Measurements from ENCODE around the gene HES2.
A peak's percentile ranks its signal among the peaks of the same experiment; 100 is the strongest.
"Not testable (repeated sequence)": the region's sequence is repeated elsewhere in the genome, so short reads cannot be mapped to it uniquely, and the experiment has no call there.

Gene HES2

GRCh38 chr1:6435129-6435528 lies 15.4 kb upstream of the HES2 start:
- DNase-seq, result no peak

DNA sequence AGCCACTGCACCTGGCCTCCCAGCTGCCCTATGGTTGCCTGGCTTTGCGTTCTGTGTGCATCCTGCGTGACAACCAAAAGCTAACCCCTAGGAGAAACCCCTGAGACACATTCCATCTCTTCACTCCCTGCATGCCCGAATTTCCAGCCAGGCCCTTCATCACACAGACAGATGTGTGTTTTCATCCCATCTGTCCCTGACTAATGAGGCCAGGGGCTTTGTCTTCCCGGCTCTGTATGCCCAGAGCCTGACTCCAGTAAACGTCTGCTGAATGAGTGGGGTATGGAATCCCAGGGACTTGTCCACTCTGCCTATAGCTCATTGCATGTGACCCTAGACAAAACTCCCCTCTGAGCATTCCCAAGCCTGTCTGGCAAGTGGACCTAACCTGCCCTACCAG lies 14.5 kb upstream of the HES2 start:
- DNase-seq, result no peak

DNA sequence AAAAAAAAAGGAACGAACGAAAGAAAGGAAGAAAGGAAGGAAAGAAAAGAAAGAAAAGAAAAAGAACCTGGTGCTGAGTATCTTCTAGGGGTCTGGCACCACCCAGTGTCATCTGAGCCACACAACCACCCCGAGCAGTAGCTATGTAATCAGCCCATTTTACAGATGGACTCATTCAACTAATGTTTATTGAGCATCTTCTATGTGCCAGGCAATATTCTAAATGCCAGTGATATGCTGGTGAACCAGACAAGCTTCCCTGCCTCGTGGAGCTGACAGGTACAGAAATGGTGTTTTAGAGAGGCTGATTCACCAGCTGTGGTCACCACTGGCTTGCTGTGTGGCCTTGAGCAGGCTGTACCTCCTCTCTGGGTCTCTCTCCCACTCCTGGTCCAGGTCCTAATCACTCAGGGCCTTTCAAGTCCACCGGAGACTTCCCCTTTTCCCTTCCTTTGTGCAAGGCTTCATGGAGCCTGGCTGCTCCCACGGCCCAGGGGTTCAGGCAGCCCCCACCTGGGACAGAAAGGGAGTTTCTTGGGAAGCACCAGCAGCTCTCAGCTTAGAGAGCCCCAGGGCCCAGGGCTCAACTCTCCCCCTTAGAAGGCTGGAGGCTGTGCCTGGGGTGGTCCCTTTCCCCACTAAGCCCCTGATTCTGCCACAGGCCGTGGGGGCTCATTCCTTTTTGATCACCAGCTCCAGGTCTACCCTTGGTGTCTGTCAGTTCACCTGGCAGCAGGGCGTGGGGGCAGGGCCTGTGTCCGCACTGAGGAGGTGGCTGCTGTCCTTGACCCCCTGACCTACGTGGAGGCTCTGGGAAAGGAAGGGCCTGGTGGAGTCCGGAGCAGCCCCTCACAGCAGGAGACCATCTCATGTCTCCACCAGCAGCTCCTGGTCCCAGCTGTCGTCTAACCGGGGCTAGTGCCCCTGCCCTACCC lies 12.2 kb upstream of the HES2 start:
- not testable (repeated sequence) for DNase-seq

DNA sequence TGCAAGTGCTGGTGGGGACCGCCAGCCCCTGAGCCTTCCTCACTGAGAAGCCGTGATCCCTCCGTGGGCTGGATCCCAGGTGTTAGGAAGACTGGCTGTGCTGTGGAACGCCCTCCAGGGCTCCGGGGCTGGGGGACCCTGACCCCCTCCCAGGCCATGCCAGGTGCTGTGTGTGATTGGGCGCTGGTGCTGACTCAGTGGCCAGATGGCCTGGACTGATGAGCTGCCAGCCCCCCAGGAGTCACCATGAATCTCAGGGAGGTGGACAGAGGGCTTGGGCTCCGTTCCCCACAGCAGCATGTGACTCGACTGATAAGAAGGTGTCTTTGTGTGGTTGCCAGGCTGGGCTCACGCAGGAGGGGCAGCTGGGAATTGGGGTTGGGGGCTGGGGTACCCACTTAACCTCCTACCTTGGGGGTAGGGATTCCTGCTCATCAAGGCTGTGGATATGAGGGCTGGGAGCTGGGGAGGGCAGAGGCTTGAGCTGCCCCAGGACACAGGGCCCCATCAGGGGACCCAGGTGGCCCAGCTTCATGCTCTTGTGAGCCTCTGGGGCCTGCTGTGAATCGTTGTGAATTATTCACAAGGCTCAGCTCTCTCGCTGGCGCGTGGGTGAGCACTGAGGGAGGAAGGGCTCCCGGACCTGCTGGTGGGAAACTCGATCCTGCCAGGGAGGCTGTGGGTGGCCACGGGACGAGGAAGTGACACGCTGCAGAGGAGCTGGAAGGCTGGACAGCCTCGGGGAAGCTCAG lies 10.1 kb upstream of the HES2 start:
- not testable (repeated sequence) for DNase-seq

DNA sequence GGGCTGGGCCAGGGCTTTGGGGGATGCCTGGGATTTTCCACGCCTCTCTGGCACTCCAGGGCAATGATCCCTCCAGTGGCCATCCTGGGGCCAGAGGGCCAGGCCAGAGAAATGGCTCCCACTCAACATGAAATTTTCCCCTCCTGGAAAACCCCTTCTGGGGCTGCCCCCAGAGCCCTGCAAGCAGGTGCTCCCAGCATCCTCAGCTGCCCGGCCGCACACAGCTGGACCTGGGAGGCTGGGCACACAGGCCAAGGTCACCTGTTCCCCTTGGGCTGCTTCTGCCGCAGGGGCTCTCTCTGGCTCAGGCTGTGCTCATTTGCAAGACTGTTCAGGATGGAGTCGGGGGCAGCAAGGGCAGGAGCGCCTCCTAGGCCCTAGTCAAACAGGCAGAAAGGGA lies 8.7 kb upstream of the HES2 start:
- not testable (repeated sequence) for DNase-seq

DNA sequence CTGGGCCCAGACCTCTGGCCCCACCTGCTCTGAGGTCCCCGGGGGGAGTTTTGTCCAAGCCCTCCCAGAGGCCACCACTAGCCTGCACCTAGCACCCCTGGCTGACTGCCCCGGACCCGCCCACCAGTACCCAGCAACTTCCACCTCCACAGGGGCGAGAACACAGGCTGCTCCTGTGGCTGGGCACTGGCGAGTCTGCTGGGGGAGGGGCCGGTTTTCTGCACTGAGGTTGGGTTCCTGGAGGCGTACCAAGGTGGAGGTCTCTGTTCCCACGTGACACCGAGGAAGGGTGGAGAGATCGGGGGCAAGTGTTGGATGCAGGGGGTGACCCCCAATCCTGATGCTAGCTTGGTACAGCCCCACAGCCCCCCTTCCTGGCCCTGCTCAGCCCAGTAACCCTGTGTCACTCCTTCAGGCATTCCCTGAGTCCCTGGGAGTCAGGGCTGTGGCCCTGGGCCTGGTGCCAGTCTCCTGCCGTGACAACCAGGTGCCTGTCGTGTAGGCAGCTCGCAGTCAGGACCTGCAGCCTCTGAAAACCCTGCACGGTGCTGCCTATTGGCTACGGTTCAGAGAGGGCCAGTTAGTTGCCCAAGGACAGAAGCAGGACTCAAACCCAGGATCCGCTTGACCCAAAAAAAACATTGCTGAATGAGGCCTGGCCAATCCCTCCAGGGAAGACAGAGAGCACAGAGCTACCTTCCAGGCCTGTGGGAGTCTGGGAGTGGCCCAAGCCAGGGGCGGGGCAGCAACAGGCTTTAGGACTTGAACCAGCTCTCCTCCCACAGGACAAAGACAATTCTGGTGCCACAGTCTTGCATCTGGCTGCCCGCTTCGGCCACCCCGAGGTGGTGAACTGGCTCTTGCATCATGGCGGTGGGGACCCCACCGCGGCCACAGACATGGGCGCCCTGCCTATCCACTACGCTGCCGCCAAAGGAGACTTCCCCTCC lies 8.0 kb upstream of the HES2 start:
- DNase-seq, result no peak

DNA sequence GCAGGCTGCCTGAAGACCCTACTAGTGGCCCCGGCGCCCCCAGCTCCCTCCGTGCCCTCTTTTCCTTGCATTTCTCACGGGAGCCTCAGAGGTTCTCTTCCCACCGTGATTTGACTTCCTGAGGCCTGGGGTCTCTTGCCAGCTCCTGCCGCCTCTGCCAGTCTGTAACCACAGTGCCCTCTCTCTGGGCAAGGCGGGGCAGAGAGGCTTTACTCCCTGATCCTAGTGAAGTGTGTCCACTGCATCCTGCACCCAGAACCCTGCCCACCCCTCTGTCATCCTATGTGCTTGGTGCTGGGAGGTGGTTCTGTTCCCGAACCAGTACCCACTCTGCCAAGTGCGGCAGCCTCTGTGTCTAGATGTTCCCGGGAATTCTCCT lies 7.2 kb upstream of the HES2 start:
- DNase-seq, result no peak

DNA sequence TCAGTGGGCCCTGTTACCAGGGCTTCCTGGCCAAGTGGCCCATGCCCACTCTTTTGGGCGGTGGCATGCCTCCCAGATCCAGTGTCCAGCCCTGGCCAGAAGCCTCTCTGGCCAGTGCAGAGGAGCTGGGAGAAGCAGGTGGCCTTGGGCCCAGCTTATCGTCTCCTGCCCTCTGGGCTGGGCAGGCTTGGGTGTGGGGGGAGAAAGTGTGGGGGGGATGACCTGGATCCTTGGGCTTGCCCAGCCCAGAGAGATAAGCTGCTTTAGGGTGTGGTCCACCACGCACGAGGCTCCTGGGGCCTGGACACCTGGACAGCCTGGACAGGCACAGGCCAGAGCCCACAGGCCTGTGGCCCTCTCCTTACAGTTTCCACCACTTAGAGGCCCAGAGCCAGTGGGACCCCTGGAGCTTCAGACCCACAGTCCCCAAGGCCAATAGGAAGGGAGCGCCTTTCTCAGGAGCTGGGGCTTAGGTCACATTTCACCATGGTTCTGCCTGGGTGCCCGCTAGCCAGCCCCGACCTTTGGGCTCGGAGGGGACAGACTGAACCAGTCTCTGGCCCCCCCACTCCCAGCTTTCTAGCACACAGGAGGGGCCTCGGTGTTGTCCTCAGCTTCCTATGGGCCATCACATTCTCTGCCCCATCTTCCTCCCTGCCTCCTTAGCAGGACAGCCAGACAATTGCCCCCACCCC lies 6.7 kb upstream of the HES2 start:
- DNase-seq, result no peak

- no peak for DNase-seq
Measured at GRCh38 chr1:6425658-6426057, 5.9 kb upstream of the HES2 start.

- no peak for DNase-seq
Measured at GRCh38 chr1:6424619-6425593, 5.2 kb upstream of the HES2 start, which contains the start of gene ESPN. Gene ESPN, plus strand, starts transcription at chr1:6424776. Its CDS starts 180 bp downstream, at chr1:6424956.

DNA sequence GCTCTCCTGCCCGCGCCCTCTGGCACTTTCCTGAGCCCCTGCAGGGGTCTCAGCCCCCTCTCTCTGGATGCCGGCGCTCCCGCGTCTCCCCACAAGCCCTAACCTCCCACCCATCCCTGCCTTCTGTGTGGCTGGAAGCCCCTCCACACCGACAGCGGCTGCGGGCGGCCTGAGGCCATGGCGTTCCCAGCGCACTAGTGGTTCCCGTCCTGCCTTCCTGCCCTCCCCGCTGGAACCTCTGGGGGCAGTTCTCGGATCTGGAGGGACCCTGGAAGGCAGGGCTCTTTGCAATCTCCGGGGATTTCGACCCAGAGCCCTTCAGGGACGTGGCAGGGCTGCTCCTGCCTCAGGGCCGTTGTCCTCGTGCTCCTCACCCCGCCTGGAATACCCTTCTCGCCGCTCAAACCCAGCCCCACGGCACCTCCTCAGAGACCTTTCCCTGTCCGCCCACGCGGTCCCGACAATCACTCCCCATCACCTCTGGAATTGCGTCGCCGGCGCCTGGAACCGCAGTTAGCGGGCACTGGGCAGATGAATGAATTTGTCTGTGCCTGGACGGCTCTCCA lies 4.4 kb upstream of the HES2 start:
- no peak for DNase-seq

DNA sequence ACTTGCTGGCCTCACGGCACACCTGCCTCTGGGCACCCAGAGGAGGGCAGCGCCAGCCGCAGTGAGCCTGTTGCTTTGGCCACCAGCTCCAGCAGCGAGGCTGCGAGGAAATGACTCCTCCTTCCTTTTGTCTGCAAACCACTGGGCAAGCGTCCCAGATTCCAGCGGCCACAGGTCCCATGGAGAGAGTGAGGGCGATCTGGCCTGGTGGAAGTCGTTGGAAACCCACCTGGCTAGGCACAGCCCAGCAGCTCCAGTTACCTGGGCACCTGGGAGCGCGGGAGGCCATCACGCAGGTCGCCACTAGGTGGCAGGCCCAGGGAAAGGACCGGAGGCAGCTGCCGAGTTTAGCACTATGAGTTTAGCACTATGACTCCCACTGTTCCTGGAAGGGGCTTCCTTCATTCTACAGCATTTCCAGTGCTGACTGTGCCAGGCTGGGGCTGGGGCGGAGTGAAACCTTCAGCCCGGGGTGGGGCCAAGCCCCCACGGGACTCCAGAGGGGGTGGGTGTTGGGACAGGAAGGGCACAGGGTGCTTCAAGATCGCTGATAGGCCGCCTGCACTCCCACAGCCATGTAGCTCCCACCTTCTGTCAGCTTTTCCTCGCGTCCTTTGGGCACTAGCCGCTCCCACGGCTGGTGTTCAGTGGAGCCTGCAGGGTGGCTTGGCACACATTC lies 3.7 kb upstream of the HES2 start:
- DNase-seq, result peak in 4 of 5 donors; percentile 56 to 65 (median 61)

DNA sequence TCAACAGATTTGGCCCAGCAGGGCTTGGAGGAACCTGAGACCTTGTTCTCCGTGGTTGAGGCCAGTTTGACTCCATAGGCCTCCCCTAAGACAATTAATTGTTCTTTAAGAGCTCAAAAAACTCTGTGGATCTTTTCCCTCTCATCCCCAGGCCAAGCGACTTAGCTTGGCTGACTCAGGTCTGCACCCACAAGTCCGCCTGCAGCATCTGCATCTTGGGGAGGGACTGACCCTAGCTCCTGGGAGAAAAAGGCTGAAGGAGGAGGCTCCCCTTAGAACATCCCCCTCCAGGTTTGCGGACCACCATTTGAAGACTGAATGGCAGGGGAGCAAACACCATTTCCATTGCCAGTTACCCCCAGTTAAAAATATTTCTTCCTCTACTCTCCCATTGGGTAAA lies 1.5 kb upstream of the HES2 start:
- no peak for DNase-seq

DNA sequence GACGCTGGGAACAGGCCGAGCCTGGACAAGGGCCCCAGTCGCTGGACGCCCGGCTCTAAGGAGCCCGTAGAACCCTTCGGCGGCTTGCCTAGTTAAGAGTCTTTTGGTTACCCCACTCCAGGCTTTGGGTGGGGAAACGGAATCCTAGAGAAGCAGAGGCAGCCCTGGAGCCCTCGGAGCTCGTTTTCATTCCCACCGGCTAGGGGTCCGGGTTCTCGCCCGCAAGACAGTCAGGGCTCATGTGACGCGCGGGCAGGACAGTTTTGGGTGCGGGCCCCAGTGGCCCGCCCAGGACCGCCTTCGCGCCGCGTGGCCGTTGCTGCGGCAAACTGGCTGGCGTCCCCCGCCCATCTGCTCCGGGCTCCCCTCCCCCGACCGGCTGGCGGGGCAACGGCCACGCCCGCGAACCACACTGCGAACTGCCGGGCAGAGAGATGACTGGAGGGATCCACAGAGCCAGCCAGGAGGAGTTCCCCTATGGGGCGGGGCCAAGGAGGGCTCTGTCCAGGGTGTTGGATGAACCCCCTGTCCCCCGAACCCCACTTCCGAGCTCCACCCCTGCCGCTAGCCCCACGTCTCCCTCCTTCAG lies 829 bp upstream of the HES2 start:
- DNase-seq, result no peak

DNA sequence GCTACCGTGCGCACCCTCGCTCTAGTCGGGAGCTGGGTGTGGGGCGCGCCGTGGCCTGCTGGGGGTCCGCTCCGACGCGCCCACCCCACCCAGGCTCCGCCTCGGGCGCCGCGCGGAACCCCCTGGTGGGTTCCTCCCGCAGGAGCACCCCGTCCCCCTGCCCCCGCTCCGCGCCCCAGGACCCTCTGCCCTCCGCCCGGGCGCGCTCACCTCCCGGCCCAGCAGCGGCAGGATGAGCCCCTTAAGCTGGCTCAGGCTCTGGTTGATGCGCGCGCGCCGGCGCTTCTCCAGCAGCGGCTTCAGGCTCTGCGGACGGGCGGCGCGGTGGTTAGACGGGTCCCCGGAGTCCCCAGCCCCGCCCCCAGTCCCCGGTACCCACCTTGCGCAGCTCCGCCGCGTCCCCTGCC lies 319 bp downstream of the HES2 start:
- no peak for DNase-seq

DNA sequence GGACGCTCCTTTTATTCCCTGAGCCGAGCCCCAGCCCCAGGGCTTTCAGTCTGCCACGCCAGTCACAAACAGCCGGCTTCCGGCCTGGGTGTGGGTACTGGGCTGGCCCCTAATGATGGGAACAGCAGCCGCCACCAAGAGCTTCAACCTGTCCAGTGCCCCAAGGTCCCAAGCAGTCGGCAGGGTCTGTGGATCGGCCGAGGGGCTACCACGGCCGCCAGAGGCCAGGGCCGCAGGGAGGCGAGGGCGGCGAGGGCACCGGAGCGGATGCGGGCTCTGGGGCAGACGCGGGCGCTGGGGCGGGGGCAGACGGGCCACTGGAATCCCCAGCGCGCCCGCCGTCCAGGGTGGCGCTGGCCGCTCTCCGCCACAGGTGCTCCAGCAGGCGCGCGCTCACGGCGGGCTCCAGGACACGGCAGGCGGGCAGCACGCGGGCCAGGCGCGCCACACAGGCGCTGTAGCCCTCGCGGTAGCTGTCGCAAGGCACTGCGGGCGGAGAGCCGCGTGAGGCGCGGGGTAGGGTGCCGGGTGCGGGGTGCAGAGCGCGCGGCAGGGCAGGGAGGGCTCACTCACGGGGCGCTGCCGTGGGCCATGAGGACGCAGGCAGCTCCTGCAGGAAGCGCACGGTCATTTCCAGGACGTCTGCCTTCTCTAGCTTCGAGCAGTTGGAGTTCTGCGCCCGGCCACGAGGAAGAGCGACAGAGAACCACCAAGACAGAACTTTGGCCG lies 887 bp downstream of the HES2 start:
- no peak for DNase-seq

DNA sequence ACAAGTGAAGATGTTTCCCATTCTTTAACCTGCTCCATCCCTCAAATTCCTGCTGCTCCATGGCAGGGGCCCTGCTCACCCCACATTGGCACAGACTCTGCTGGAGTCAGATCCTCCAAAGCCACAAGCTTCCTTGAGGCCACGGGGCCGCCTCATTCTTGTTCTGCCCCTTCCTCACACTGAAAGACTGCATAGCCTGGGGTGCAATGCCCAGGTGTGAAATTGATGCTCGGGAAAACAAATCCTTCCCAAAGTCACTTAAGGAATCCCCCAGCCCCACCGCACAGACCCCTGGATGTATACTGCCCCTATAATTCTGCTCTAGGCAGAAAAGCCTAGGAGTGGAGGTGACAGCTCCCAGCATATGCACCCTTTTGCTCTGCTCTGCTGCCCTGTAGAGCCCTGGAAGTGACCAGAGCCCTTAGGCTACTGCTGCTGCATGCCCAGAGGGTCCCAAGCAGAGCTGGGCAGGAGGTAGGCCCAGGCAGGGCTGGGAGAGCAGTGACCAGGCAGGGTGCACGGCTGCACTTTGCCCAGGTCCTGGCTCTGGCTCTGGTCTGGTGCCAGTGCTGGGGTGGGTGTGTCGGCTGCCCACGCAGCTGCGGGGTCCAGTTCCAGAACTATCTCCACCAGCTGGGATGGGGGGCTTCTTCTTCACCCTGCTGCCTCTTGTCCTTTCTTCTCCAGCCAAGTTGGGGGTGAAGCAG lies 1.6 kb downstream of the HES2 start:
- no peak for DNase-seq

GRCh38 chr1:6416906-6417305 lies 2.8 kb downstream of the HES2 start:
- DNase-seq, result no peak
